ENCODE measurements around the gene SOX6. TPM values are rescaled to one million over a fixed set of nuclear protein-coding genes. Genes with fewer than 3 reads are reported as not detected.

Gene SOX6
- polyA plus RNA-seq, 1 experiment = 6.0 TPM

DNA sequence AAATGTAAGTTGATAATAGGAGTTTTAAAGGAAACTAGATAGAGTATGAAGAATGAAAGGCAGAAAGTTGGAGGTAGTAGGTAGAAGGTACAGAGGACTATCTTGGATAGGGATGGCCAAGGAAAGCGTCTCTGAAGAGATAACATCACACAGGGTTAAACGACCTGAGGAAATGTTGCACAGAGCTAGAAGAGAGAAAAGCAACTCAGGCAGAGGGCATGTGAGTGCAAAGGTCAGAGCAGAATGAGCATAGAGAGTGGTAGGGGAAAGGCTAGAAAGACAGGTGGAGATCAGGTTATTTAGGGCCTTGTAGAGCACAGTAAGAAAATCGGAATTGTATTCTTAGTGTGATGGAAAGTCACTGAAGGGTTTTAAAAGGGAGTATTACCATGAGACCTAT, 232.0 kb downstream of the SOX6 start:
- Histone ChIP-seq H3K27ac (ENCODE audit: low read depth, low read length) (no peak overlapping the region), H3K4me3 (ENCODE audit: low read depth, low read length) (no peak overlapping the region), H3K9me3 (ENCODE audit: control insufficient read depth, insufficient read depth, low read length) (no peaks in the 10 kb centered on the region), H3K27me3 (ENCODE audit: control insufficient read depth, insufficient read depth, low read length) (no peaks in the 10 kb centered on the region)
- no peak for DNase-seq (ENCODE audit: low read depth, low spot score)
- TF ChIP-seq, protein P1, sequence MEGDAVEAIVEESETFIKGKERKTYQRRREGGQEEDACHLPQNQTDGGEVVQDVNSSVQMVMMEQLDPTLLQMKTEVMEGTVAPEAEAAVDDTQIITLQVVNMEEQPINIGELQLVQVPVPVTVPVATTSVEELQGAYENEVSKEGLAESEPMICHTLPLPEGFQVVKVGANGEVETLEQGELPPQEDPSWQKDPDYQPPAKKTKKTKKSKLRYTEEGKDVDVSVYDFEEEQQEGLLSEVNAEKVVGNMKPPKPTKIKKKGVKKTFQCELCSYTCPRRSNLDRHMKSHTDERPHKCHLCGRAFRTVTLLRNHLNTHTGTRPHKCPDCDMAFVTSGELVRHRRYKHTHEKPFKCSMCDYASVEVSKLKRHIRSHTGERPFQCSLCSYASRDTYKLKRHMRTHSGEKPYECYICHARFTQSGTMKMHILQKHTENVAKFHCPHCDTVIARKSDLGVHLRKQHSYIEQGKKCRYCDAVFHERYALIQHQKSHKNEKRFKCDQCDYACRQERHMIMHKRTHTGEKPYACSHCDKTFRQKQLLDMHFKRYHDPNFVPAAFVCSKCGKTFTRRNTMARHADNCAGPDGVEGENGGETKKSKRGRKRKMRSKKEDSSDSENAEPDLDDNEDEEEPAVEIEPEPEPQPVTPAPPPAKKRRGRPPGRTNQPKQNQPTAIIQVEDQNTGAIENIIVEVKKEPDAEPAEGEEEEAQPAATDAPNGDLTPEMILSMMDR (IDR thresholded peaks at IDR 0.05; ENCODE audit: low read depth, low read length) = no peak
- ChIA-PET POLR2A (no interaction called here), CTCF (no interaction called here)

DNA sequence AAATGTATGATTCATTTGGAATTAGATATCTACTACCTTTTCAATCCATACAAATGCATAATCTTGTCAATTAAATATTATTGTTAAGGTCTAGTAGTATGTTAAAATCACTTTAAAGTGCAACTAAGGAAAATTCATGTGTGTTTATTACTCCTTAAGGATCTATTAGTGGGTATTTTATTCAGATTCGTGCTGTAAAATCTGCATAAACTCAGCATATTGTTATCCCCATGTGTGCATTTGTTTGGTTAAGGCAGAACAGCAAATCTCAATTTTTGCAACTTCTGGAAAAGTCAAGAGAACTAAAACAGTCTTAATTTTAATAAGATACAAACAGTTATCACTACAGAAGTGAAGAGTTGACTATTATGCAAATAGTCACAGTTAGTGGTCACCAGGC, 234.5 kb downstream of the SOX6 start:
- Histone ChIP-seq H3K9me3 (ENCODE audit: control insufficient read depth, insufficient read depth, low read length) (no peaks in the 10 kb centered on the region), H3K4me3 (ENCODE audit: low read depth, low read length) (no peak overlapping the region), H3K27me3 (ENCODE audit: control insufficient read depth, insufficient read depth, low read length) (no peaks in the 10 kb centered on the region), H3K27ac (ENCODE audit: low read depth, low read length) (no peak overlapping the region)
- CTCF ChIA-PET = no interaction called here
- POLR2A ChIA-PET = no interaction called here
- TF ChIP-seq, protein P1 (IDR thresholded peaks at IDR 0.05; ENCODE audit: low read depth, low read length) = no peak
- DNase-seq (ENCODE audit: low read depth, low spot score) = no peak

DNA sequence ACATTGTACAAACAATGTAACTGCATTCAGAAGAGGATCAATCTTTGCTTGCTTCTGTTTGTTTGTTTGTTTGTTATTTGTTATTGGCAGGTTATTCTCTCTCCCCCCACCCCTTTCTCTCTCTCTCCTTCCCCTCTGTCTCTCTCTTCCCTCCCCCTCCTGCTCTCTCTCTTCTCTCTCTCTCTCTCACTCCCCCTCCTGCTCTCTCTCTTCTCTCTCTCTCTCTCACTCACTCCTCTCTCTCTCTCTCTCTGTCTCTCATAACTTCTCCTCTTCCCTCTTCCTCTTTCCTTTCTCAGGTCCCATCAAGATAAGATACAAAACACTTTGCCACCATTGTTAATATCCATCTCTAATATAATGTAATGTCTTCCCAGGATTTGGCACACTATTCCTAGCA, 236.3 kb downstream of the SOX6 start:
- H3K9me3 ChIP-seq (ENCODE audit: control insufficient read depth, insufficient read depth, low read length) = no peaks in the 10 kb centered on the region
- POLR2A ChIA-PET = no interaction called here
- no peak for DNase-seq (ENCODE audit: low read depth, low spot score)
- CTCF ChIA-PET = no interaction called here
- TF ChIP-seq, protein P1 (IDR thresholded peaks at IDR 0.05; ENCODE audit: low read depth, low read length) = no peak
- H3K4me3 ChIP-seq (ENCODE audit: low read depth, low read length) = no peak overlapping the region
- H3K27ac ChIP-seq (ENCODE audit: low read depth, low read length) = no peak overlapping the region
- no peaks in the 10 kb centered on the region for H3K27me3 ChIP-seq (ENCODE audit: control insufficient read depth, insufficient read depth, low read length)

DNA sequence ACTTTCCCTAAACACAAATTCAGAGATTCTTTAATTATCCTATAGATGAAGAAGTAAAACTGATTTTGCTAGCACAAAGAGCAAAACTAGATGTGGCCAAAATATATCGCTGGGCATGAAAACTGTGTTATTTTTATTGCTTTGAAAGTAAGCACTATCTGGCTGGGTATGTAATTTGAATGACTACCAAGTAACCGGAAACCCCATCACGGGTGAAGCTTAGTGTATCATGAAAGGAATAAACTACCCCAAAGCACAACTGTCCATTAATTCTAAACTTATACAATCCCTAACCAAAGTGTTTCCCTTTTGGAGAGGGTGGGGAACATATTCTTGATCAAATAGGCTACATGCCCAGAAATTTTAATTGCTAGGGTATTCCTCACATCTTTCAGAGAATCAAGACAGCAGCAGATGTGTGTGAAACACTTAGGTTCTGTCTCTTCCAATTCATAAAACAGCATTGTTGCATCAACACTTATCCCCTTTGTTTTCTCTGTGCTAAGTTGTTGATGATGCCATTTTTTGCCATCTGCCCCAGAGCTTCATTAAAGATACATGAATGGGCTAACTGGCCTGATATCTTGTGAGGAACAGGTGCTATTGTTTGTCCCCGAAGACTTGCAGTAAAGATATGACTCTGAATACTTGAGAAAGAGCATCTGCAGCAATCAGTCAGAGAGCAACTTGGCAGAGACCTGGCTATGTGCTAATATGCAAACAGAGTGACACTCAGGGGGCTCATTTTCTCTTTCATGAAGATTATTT, 238.2 kb downstream of the SOX6 start:
- DNase-seq (ENCODE audit: low read depth, low spot score) = no peak
- CTCF ChIA-PET = no interaction called here
- H3K9me3 ChIP-seq (ENCODE audit: control insufficient read depth, insufficient read depth, low read length) = no peaks in the 10 kb centered on the region
- no peak overlapping the region for H3K27ac ChIP-seq (ENCODE audit: low read depth, low read length)
- H3K27me3 ChIP-seq (ENCODE audit: control insufficient read depth, insufficient read depth, low read length) = no peaks in the 10 kb centered on the region
- POLR2A ChIA-PET = no interaction called here
- H3K4me3 ChIP-seq (ENCODE audit: low read depth, low read length) = no peak overlapping the region
- TF ChIP-seq, protein P1 (IDR thresholded peaks at IDR 0.05; ENCODE audit: low read depth, low read length) = no peak

DNA sequence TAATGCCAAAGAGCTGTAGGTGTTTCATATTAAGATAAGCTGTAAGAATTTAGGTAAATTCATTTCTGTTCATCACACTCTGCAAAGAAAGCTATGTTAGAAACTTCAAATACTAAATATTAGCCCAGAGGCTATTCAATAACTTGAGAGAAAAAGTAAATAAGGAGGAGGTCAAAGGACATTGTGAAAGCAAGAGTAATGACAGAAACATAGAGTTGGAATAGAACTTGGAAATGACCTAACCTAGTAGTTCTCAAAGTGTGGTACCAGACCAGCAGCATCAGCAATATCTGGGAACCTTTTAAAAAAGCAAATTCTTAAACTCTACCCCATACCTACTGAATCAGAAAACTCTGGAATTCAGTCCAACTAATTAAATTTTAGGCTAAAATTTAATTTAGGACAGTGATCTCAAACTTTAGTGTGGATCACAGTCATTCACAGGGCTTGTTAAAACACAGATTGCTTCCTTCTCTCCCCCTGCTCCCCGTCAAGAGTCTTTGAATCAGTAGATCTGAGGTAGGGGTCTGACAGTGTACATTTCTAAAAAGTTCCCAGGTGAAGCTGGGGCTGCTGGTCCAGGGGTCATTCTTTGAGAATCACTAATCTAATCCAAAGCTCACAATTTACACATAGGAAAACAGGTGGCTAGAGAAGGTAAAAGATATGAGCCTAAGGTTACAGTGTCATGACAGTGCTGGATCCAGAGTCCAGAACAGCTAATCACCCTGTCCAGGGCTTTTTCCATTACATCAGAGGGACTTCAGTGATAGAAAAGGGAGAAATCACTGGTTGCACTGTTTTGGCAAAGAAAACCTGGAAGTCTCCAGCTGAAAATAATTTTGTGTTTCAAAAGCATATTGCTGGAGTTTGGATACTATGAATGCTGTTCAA, 241.1 kb downstream of the SOX6 start:
- CTCF ChIA-PET = interaction anchor here (0.6 kb wide), 1 partner anchor 300 kb away, joined by 3 read pairs; no protein-coding TSS in a partner anchor
- POLR2A ChIA-PET = no interaction called here
- H3K27ac ChIP-seq (ENCODE audit: low read depth, low read length) = no peak overlapping the region
- DNase-seq (ENCODE audit: low read depth, low spot score) = no peak
- H3K27me3 ChIP-seq (ENCODE audit: control insufficient read depth, insufficient read depth, low read length) = no peaks in the 10 kb centered on the region
- no peak overlapping the region for H3K4me3 ChIP-seq (ENCODE audit: low read depth, low read length)
- TF ChIP-seq, protein P1 (IDR thresholded peaks at IDR 0.05; ENCODE audit: low read depth, low read length) = no peak
- no peaks in the 10 kb centered on the region for H3K9me3 ChIP-seq (ENCODE audit: control insufficient read depth, insufficient read depth, low read length)

All from AG04450 (cell line).